HCT116 (cell line): Measurements from ENCODE around the gene LYPD8. TPM values are rescaled to one million over a fixed set of nuclear protein-coding genes. Genes with fewer than 3 reads are reported as not detected.
"Not testable (repeated sequence)": the region's sequence is repeated elsewhere in the genome, so short reads cannot be mapped to it uniquely, and the experiment has no call there.

Experiments
- ATAC-seq: fragments of 200-7000 bp; cut with Tn5 transposase; 2 replicates; pipeline ENCODE4 v1.9.1; 2020; ENCODE audit warnings: mild to moderate bottlenecking, moderate library complexity
- BruUV-seq: library from RNA; stranded (reverse); fragments of 400-500 nt; replicated peaks from 2 replicates; lab custom pipeline; 2021; lab: Mats Ljungman, UMichigan
- CTCF ChIA-PET: fragments of 300-600 bp; sonication (Branson Sonifier 250); formaldehyde crosslinking; loops from one replicate; lab custom pipeline; 2021; ENCODE audit warnings: antibody characterized with exemption; lab: Charles Lee
- POLR2A ChIA-PET: fragments of 300-600, 350-600 bp; sonication (Branson Sonifier 250); formaldehyde crosslinking; loops from one replicate; lab custom pipeline; 2021; ENCODE audit warnings: antibody characterized with exemption; lab: Charles Lee
- RAD21 ChIA-PET, 2 experiments: fragments of 300-600 bp; sonication (Branson Sonifier 250); formaldehyde crosslinking; loops; one replicate each; lab custom pipeline; 2023; ENCODE audit warnings: low total read pairs in 2 of 2; ENCODE audit not compliant: uncharacterized antibody in 2 of 2, unreplicated experiment in 2 of 2, low non-redundant PET in 1 of 2; lab: Charles Lee
- DNase-seq: peaks from one replicate; pipeline ENCODE4 v3.0.0-alpha.2; 2010; ENCODE audit warnings: low read depth, low spot score
- H2AFZ ChIP-seq: fragments of 200-600 bp; shearing (Covaris generic), sonication (generic); 2 replicates; pipeline ENCODE4 v1.6.1; 2017; ENCODE audit warnings: low read depth, mixed run types, mixed read lengths, antibody characterized with exemption, low read length; ENCODE audit not compliant: poor library complexity, severe bottlenecking
- H3K27ac ChIP-seq: 2 replicates; pipeline ENCODE4 v1.5.1; 2012; ENCODE audit warnings: low read depth, low read length
- H3K27me3 ChIP-seq: fragments of 200-600 bp; sonication (generic); 2 replicates; pipeline ENCODE4 v1.6.1; 2016; ENCODE audit warnings: mixed run types, low read length, mixed read lengths; ENCODE audit not compliant: insufficient read depth
- H3K36me3 ChIP-seq, 2 experiments: fragments of 200-500 bp in 1 of 2; fragments of 200-600 bp in 1 of 2; sonication (Bioruptor generic) in 1 of 2; sonication (generic) in 1 of 2; 2 replicates each; pipeline versions ENCODE4 v1.5.1 to v1.6.1; 2014 to 2016; ENCODE audit warnings: low read length in 2 of 2, inconsistent platforms in 1 of 2, mixed read lengths in 1 of 2, mixed run types in 1 of 2; ENCODE audit not compliant: insufficient read depth in 2 of 2, control insufficient read depth in 1 of 2
- H3K4me1 ChIP-seq, 2 experiments: fragments of 200-600 bp in 1 of 2; sonication (generic) in 1 of 2; 2 replicates each; pipeline versions ENCODE4 v1.5.1 to v1.6.1; 2012 to 2017; ENCODE audit warnings: low read length in 2 of 2, inconsistent platforms in 1 of 2, mild to moderate bottlenecking in 1 of 2, mixed read lengths in 1 of 2, mixed run types in 1 of 2, moderate library complexity in 1 of 2; ENCODE audit not compliant: insufficient read depth in 2 of 2, control insufficient read depth in 1 of 2
- H3K4me2 ChIP-seq: fragments of 200-600 bp; sonication (generic); 2 replicates; pipeline ENCODE4 v1.6.1; 2017; ENCODE audit warnings: mixed run types, low read length, mixed read lengths
- H3K4me3 ChIP-seq, 2 experiments: fragments of 200-600 bp in 1 of 2; sonication (generic) in 1 of 2; replicated peaks in 1 of 2; 2 replicates each; pipeline ENCODE4 v1.5.1; 2011 to 2016; ENCODE audit warnings: low read length in 2 of 2, control low read depth in 1 of 2, low read depth in 1 of 2, mild to moderate bottlenecking in 1 of 2, mixed read lengths in 1 of 2, mixed run types in 1 of 2
- H3K79me2 ChIP-seq: fragments of 200-600 bp; sonication (generic); 2 replicates; pipeline ENCODE4 v1.6.1; 2017; ENCODE audit warnings: mild to moderate bottlenecking, mixed run types, low read length, moderate library complexity, mixed read lengths; ENCODE audit not compliant: insufficient read depth
- H3K9ac ChIP-seq: fragments of 200-600 bp; sonication (generic); 2 replicates; pipeline ENCODE4 v1.6.1; 2016; ENCODE audit warnings: low read length, mixed read lengths
- H3K9me2 ChIP-seq: fragments of 200-600 bp; sonication (generic), shearing (Covaris generic); 2 replicates; pipeline ENCODE4 v1.6.1; 2017; ENCODE audit warnings: mixed run types, mild to moderate bottlenecking, moderate library complexity; ENCODE audit not compliant: insufficient read depth
- H3K9me3 ChIP-seq, 2 experiments: fragments of 200-500 bp in 1 of 2; fragments of 200-600 bp in 1 of 2; sonication (Bioruptor generic) in 1 of 2; sonication (generic) in 1 of 2; 2 replicates each; pipeline ENCODE4 v1.6.1; 2014 to 2017; ENCODE audit warnings: low read length in 2 of 2, mixed read lengths in 2 of 2, inconsistent platforms in 1 of 2, low read depth in 1 of 2, mild to moderate bottlenecking in 1 of 2, mixed run types in 1 of 2, moderate library complexity in 1 of 2; ENCODE audit not compliant: control insufficient read depth in 1 of 2, insufficient read depth in 1 of 2
- H4K20me1 ChIP-seq: fragments of 200-600 bp; sonication (generic), shearing (Covaris generic); 2 replicates; pipeline ENCODE4 v1.6.1; 2017; ENCODE audit warnings: mixed run types, mild to moderate bottlenecking, moderate library complexity; ENCODE audit not compliant: insufficient read depth
- ATF3 ChIP-seq: IDR thresholded peaks from 2 replicates; pipeline ENCODE4 v1.6.1; 2012
- CBX3 ChIP-seq: IDR thresholded peaks from 2 replicates; pipeline ENCODE4 v1.6.1; 2012; ENCODE audit warnings: low read depth
- CTCF ChIP-seq, 3 experiments: fragments of 200-600 bp in 1 of 3; sonication (generic) in 1 of 3; IDR thresholded peaks in 2 of 3; conservative IDR thresholded peaks in 1 of 3; 2 replicates each; pipeline ENCODE4 v1.5.1; 2012 to 2017; ENCODE audit warnings: low read depth in 2 of 3, low read length in 2 of 3, antibody characterized with exemption in 1 of 3, borderline replicate concordance in 1 of 3, control low read depth in 1 of 3, mild to moderate bottlenecking in 1 of 3, mixed read lengths in 1 of 3, mixed run types in 1 of 3, moderate library complexity in 1 of 3; ENCODE audit not compliant: insufficient read depth in 1 of 3
- EZH2phosphoT487 ChIP-seq: fragments of 200-600 bp; IDR thresholded peaks from 2 replicates; pipeline ENCODE4 v1.6.1; 2018; ENCODE audit warnings: antibody characterized with exemption, borderline replicate concordance
- FOSL1 ChIP-seq: IDR thresholded peaks from 2 replicates; pipeline ENCODE4 v1.6.1; 2012; ENCODE audit warnings: low read depth
- POLR2A ChIP-seq: IDR thresholded peaks from 2 replicates; pipeline ENCODE4 v1.7.0; 2011; ENCODE audit warnings: borderline replicate concordance; ENCODE audit not compliant: insufficient read depth, insufficient read length; ENCODE audit errors: extremely low read depth
- POLR2AphosphoS5 ChIP-seq: IDR thresholded peaks from 2 replicates; pipeline ENCODE4 v1.6.1; 2011; ENCODE audit warnings: mild to moderate bottlenecking, low read depth, low read length, moderate library complexity
- RAD21 ChIP-seq: IDR thresholded peaks from 2 replicates; pipeline ENCODE4 v1.6.1; 2012; ENCODE audit warnings: low read depth, mild to moderate bottlenecking
- SP1 ChIP-seq: IDR thresholded peaks from 2 replicates; pipeline ENCODE4 v1.6.1; 2012; ENCODE audit warnings: low read depth
- ZFX ChIP-seq: fragments of 450-650 bp; IDR thresholded peaks from 2 replicates; pipeline ENCODE4 v1.6.1; 2017
- ZNF274 ChIP-seq: fragments of 200-500 bp; sonication (Bioruptor generic); IDR thresholded peaks from 2 replicates; pipeline ENCODE4 v1.6.1; 2014; ENCODE audit warnings: mild to moderate bottlenecking, low read depth, low read length, inconsistent platforms
- intact Hi-C: fragments of 100-400 bp; cut with micrococcal nuclease; formaldehyde crosslinking; loops from 2 replicates; pipeline ENCODE4 v1.10.0; 2022
- total RNA-seq: library from RNA; stranded (reverse); gene quantifications from one replicate; pipeline ENCODE4 v1.2.1, GENCODE V29; 2021; ENCODE audit not compliant: unreplicated experiment
- TF ChIP-seq, protein P1 (sequence below): IDR thresholded peaks from 2 replicates; pipeline ENCODE4 v1.6.1; 2012

Gene LYPD8
- total RNA-seq, 1 experiment from 2014 or later = not detected

GRCh38 chr1:248794663-248795062 is 39.1 kb upstream of the LYPD8 start:
- H3K27me3 ChIP-seq, H3K27ac ChIP-seq, POLR2A ChIA-PET, CTCF ChIA-PET, DNase-seq, H3K9me2 ChIP-seq, RAD21 ChIA-PET, H3K9me3 ChIP-seq, ATAC-seq, H3K79me2 ChIP-seq, intact Hi-C loops, H3K4me2 ChIP-seq, H3K36me3 ChIP-seq, H3K4me1 ChIP-seq, BruUV-seq, H3K9ac ChIP-seq, H4K20me1 ChIP-seq, H3K4me3 ChIP-seq, H2AFZ ChIP-seq: not testable (repeated sequence)

- Histone ChIP-seq H3K4me3 (no peak overlapping the region), H3K27me3 (no peaks in the 10 kb centered on the region), H3K27ac (no peak overlapping the region), H3K9ac (no peak overlapping the region), H3K9me2 (no peaks in the 10 kb centered on the region), H2AFZ (no peak overlapping the region), H3K36me3 (no peaks in the 10 kb centered on the region), H3K4me1 (no peaks in the 10 kb centered on the region), H3K4me2 (no peak overlapping the region), H4K20me1 (no peaks in the 10 kb centered on the region), H3K79me2 (no peaks in the 10 kb centered on the region), H3K9me3 (no peaks in the 10 kb centered on the region)
- intact Hi-C loops = no loop called here
- TF ChIP-seq ZFX (no peak), ZNF274 (no peak), CBX3 (no peak), EZH2phosphoT487 (no peak), POLR2A (no peak), SP1 (no peak), FOSL1 (no peak), ATF3 (no peak), POLR2AphosphoS5 (no peak), CTCF (IDR thresholded peaks at IDR 0.05 in 2 of 3, conservative IDR thresholded peaks at IDR 0.05 in 1 of 3; ENCODE audit: borderline replicate concordance in 1 of 3, insufficient read depth in 1 of 3, low read depth in 2 of 3, low read length in 2 of 3) (no peak), RAD21 (no peak)
- TF ChIP-seq, protein P1, sequence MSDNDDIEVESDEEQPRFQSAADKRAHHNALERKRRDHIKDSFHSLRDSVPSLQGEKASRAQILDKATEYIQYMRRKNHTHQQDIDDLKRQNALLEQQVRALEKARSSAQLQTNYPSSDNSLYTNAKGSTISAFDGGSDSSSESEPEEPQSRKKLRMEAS = no peak
- ChIA-PET RAD21 (no interaction called here), POLR2A (no interaction called here), CTCF (no interaction called here)
- ATAC-seq (no peak), DNase-seq (no peak)
- BruUV-seq = no TSS peak
These were observed 38.0 kb upstream of the LYPD8 start for GRCh38 chr1:248793592-248793991.
